HG03378 (cell line): Measurements from ENCODE around the gene TXNDC12.

ENCODE experiments used
- ATAC-seq: cut with Tn5 transposase; IDR thresholded peaks from one replicate; pipeline ENCODE4 v1.9.1; 2021; ENCODE audit warnings: mild to moderate bottlenecking, moderate library complexity; ENCODE audit not compliant: unreplicated experiment

TXNDC12 gene

GRCh38 chr1:52002038-52002917, 52.7 kb downstream of the TXNDC12 start:
- ATAC-seq = peak; percentile 67

DNA sequence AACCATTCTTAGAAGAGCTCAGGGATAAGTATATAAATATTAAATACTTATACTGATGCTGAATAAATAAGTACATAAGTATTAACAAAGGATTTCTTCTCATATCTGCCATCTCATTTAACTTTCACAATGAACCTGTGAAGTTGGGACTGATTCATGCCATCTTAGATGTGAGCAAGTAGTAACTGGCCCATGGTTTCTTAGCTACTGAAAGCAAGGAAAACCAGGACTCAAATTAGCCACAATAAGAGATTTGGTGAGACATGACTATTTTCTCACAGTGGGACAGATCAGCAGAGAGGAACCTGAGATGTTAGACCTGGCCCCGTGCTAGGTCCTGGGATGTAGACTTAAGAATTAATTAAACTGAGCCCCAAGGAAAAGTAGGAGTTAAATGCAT, 56.3 kb downstream of the TXNDC12 start:
- ATAC-seq = no peak

DNA sequence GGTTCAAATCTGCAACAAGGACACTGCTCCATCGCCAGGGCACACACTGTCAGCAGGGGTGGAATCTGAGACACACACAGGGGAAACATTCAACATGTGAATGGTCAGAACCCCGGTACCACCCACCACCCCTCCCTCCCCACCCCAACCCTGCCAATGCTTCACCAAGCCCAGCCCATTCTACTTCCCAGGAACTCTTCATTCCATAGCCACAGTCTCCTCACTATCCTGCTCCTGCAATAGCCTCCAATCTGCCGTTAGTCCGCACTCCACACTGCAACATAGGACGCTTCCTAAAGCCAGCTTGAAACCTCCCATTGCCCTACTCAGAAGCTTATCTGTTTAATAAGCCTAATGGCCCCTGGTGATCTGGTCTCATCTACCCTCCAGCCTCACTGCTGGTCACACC, 57.0 kb downstream of the TXNDC12 start:
- no peak for ATAC-seq

- no peak for ATAC-seq
Observed at GRCh38 chr1:51990478-51990965, 64.5 kb downstream of the TXNDC12 start, which contains the start of gene RAB3B. Gene RAB3B, minus strand, starts transcription at chr1:51990700. Its CDS starts 13,583 bp downstream, at chr1:51977117.

DNA sequence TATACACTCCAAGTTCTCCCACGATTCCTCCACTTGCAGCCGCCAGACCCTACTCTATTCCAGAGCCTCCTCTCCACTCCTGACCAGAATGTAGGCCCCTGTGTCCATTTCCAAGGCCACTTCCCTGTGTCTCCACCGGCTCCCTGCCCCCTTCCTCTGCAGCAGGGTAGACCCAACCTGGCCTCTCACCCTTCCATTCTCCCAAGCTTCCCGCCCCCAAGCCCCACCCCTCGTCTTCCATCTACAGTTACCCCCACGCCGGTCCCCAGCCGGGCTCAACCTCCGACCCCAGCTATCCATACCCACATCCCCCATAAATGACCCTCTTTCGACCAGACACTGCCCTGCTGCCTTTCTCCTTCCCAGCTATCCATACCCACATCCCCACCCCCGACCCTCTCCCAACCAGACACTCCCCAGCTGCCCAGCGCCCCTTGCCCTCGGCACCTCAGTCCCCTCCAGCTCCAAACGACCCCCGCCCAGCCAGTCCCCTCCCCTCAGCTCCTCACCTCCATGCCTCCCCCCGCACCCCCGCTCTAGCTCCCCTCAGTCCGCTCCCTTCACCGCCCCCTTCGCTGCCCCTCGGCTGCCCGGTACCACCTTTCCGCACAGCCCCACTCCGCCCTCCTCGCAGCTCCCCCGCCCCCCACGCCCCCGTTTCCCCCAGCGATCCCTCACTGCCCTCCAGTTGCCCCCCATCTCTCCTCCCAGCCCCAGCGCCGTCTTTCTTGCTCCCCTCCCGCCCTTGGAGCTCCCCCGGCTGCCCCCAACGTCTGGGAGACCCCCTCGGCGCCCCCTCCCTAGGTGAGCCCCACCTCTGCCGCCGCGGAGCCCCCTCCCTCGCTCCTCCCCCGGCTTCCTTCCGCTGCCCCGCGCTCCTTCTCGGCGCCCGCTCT, 65.2 kb downstream of the TXNDC12 start:
- ATAC-seq = no peak

GRCh38 chr1:51988254-51988653, 66.7 kb downstream of the TXNDC12 start:
- ATAC-seq = no peak

DNA sequence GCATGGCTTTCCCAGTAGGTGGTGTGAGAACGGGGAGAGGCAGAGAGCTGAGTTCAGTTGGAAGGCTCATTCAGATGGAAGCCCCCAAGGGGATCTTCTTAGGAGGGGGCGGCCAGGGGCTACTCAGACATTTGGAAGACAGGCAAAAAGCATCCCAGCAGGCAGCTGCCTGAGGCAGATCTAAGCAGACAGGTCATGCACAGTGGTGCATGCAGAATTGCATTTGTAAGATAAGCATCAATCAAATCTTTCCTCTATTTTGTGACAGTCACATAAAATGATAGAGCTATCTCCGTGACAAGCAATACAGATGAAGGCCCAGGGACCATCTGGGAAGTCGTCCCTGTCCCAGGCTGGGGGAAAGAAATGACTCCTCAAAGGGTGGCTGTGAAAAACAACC, 68.3 kb downstream of the TXNDC12 start:
- no peak for ATAC-seq

DNA sequence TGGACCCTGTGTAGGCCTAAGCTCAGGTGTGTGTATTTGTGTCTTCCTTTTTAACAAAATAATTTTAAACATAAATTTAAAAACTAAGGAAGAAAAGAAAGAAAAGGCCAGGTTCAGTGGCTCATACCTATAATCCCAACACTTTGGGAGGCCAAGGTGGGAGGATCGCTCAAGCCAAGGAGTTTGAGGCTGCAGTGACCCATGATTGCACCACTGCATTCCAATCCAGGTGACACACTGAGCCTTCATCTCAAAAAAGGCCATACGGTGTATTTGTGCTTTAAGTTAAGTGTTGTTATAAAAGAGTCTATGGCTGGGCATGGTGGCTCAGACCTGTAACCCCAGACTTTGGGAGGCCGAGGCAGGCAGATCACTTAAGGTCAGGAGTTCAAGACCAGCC, 72.8 kb downstream of the TXNDC12 start:
- no peak for ATAC-seq

- ATAC-seq = no peak
Observed at GRCh38 chr1:51981555-51981954, 73.4 kb downstream of the TXNDC12 start.

DNA sequence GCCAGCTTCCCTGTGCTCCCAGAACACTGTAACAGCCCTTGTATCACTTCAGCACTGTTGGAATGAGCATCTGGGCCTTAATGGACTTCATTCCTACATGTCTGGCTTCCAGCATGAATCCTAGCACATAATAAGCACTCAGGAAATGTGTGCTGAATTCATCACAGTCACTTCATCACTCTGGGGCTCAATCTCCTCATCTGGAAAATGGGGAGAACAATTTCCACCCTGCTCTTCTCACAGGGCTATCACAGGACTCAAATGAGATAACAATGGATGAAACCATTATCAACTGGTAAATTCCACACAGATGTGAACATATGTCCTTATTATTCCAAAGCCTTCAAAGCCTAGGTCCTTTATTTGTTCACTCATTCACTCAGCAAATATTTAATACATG, 76.9 kb downstream of the TXNDC12 start:
- no peak for ATAC-seq

GRCh38 chr1:51976846-51977602, 78.0 kb downstream of the TXNDC12 start:
- ATAC-seq = no peak

- ATAC-seq = no peak
Observed at GRCh38 chr1:51973587-51974474, 81.2 kb downstream of the TXNDC12 start.
